Subcutaneous preadipocyte (primary cell): ENCODE measurements around the gene KRTAP3-3. TPM values are rescaled to one million over a fixed set of nuclear protein-coding genes. Genes with fewer than 3 reads are reported as not detected.

Source experiments
- small RNA-seq: library from RNA; depleted of rRNA; stranded (forward); fragments of <200 nt; gene quantifications from one replicate; pipeline ENCODE3, GENCODE V24; 2012
- total RNA-seq: library from RNA; depleted of rRNA; stranded (reverse); fragments of >200 nt; gene quantifications from 2 replicates; pipeline ENCODE4 v1.2.3, GENCODE V29; 2012

The KRTAP3-3 gene
- not detected in 2 replicates for total RNA-seq

GRCh38 chr17:40993839-40994238, at the start of gene KRTAP3-3:
TSS of gene KRTAP3-3 (minus strand) at chr17:40994164. CDS start at chr17:40994097, 67 bp downstream.

GRCh38 chr17:41040783-41041571, 47.0 kb upstream of the KRTAP3-3 start, which contains the start of gene KRTAP1-1:
TSS of gene KRTAP1-1 (minus strand) at chr17:41041450. CDS start at chr17:41041397, 53 bp downstream.

GRCh38 chr17:41034346-41034935, 40.5 kb upstream of the KRTAP3-3 start, which contains the start of gene KRTAP1-3:
TSS of gene KRTAP1-3 (minus strand) at chr17:41034874. CDS start at chr17:41034821, 53 bp downstream.

GRCh38 chr17:41029633-41030245, 35.8 kb upstream of the KRTAP3-3 start, which contains the start of gene KRTAP1-4:
TSS of gene KRTAP1-4 (minus strand) at chr17:41030195. CDS start at chr17:41030078, 117 bp downstream.

GRCh38 chr17:41026715-41027471, 32.9 kb upstream of the KRTAP3-3 start, which contains the start of gene KRTAP1-5:
TSS of gene KRTAP1-5 (minus strand) at chr17:41027208. CDS start at chr17:41027155, 53 bp downstream.

GRCh38 chr17:41008811-41009210, 14.8 kb upstream of the KRTAP3-3 start, which contains the start of gene KRTAP3-1:
TSS of gene KRTAP3-1 (minus strand) at chr17:41009128. CDS start at chr17:41009074, 54 bp downstream.

GRCh38 chr17:40999563-40999962, 5.6 kb upstream of the KRTAP3-3 start, which contains the start of gene KRTAP3-2:
TSS of gene KRTAP3-2 (minus strand) at chr17:40999906. CDS start at chr17:40999853, 53 bp downstream.

GRCh38 chr17:40984226-40984625, 9.7 kb downstream of the KRTAP3-3 start, which contains the start of gene KRT40:
TSS of gene KRT40 (minus strand) at chr17:40984326. CDS start at chr17:40984273, 53 bp downstream.

GRCh38 chr17:40966848-40967247, 27.1 kb downstream of the KRTAP3-3 start, which contains the start of gene KRT39:
TSS of gene KRT39 (minus strand) at chr17:40966948. CDS start at chr17:40966856, 92 bp downstream.

Small RNAs within 50 kb of the gene (small RNA-seq; reads per million reads assigned to genes)
- gene KRTAP3-4P: not detected

Other genes with a start within 250 kb of the KRTAP3-3 start
- gene KRT25, start 238.8 kb downstream of the KRTAP3-3 start, total RNA-seq: not detected in 2 replicates
- not detected in 2 replicates for gene KRT26, start 222.0 kb downstream of the KRTAP3-3 start, total RNA-seq
- gene KRT27, start 211.6 kb downstream of the KRTAP3-3 start, total RNA-seq: not detected in 2 replicates
- gene KRT28, start 194.2 kb downstream of the KRTAP3-3 start, total RNA-seq: not detected in 2 replicates
- gene KRT10, start 171.6 kb downstream of the KRTAP3-3 start, total RNA-seq: 0.37 and 2.2 TPM in 2 replicates
- not detected in 2 replicates for gene KRT12, start 126.9 kb downstream of the KRTAP3-3 start, total RNA-seq
- gene KRT20, start 108.9 kb downstream of the KRTAP3-3 start, total RNA-seq: not detected in 2 replicates
- not detected in 2 replicates for gene KRT23, start 56.5 kb downstream of the KRTAP3-3 start, total RNA-seq
- gene KRT39, start 27.2 kb downstream of the KRTAP3-3 start, total RNA-seq: not detected in 2 replicates
- gene KRT40, start 9.8 kb downstream of the KRTAP3-3 start, total RNA-seq: not detected in 2 replicates
- not detected in 2 replicates for gene KRTAP3-2, start 5.7 kb upstream of the KRTAP3-3 start, total RNA-seq
- not detected in 2 replicates for gene KRTAP3-1, start 15.0 kb upstream of the KRTAP3-3 start, total RNA-seq
- 1.1 and 1.6 TPM in 2 replicates for gene KRTAP1-5, start 33.0 kb upstream of the KRTAP3-3 start, total RNA-seq
- gene KRTAP1-4, start 36.0 kb upstream of the KRTAP3-3 start, total RNA-seq: not detected in 2 replicates
- not detected in 2 replicates for gene KRTAP1-3, start 40.7 kb upstream of the KRTAP3-3 start, total RNA-seq
- gene KRTAP1-1, start 47.3 kb upstream of the KRTAP3-3 start, total RNA-seq: not detected in 2 replicates
- gene KRTAP2-1, start 53.2 kb upstream of the KRTAP3-3 start, total RNA-seq: not detected in 2 replicates
- gene KRTAP2-2, start 61.1 kb upstream of the KRTAP3-3 start, total RNA-seq: not detected in 2 replicates
- not detected in 2 replicates for gene KRTAP2-3, start 66.0 kb upstream of the KRTAP3-3 start, total RNA-seq
- not detected in 2 replicates for gene KRTAP2-4, start 71.7 kb upstream of the KRTAP3-3 start, total RNA-seq
- not detected in 2 replicates for gene KRTAP4-7, start 90.0 kb upstream of the KRTAP3-3 start, total RNA-seq
- gene KRTAP4-8, start 104.0 kb upstream of the KRTAP3-3 start, total RNA-seq: not detected in 2 replicates
- not detected in 2 replicates for gene KRTAP4-16, start 108.0 kb upstream of the KRTAP3-3 start, total RNA-seq
- gene KRTAP4-9, start 111.2 kb upstream of the KRTAP3-3 start, total RNA-seq: not detected in 2 replicates
- not detected in 2 replicates for gene KRTAP4-11, start 124.2 kb upstream of the KRTAP3-3 start, total RNA-seq
- gene KRTAP4-12, start 130.0 kb upstream of the KRTAP3-3 start, total RNA-seq: not detected in 2 replicates
- not detected in 2 replicates for gene KRTAP4-6, start 146.4 kb upstream of the KRTAP3-3 start, total RNA-seq
- gene KRTAP4-5, start 155.7 kb upstream of the KRTAP3-3 start, total RNA-seq: not detected in 2 replicates
- gene KRTAP4-4, start 166.6 kb upstream of the KRTAP3-3 start, total RNA-seq: not detected in 2 replicates
- gene KRTAP4-3, start 174.1 kb upstream of the KRTAP3-3 start, total RNA-seq: not detected in 2 replicates
- gene KRTAP4-2, start 184.1 kb upstream of the KRTAP3-3 start, total RNA-seq: not detected in 2 replicates
- gene KRTAP4-1, start 190.7 kb upstream of the KRTAP3-3 start, total RNA-seq: not detected in 2 replicates
- not detected in 2 replicates for gene KRTAP9-1, start 195.7 kb upstream of the KRTAP3-3 start, total RNA-seq
- gene KRTAP9-2, start 232.5 kb upstream of the KRTAP3-3 start, total RNA-seq: not detected in 2 replicates
- gene KRTAP9-3, start 238.3 kb upstream of the KRTAP3-3 start, total RNA-seq: not detected in 2 replicates
- gene KRTAP9-8, start 243.8 kb upstream of the KRTAP3-3 start, total RNA-seq: not detected in 2 replicates